ENCODE results near the gene COG2. TPM values are rescaled to one million over a fixed set of nuclear protein-coding genes. Genes with fewer than 3 reads are reported as not detected.

The COG2 gene
- total and polyA plus RNA-seq, 7 experiments from 2014 or later = 21.6 to 47.5 (median 35.3) TPM

DNA sequence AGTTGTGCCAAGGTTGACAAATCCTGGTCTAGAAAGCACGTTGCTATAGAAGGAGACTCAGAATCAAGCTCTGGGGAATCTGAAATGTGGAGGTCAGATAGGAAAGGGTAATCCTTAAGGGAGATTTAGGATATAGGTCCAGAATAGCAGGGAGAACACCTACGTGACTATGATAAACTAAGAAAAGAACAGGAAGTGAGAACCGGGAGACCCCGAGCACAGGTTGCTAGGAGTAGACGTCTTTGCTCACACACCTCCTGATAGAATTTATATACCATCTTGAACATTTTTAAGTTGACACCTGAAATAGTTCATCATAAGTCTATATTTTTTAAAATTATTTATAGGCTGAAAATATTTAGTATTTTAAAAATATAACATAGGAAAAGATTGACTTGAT, 7.9 kb upstream of the COG2 start:
- Mint-ChIP-seq H3K4me3 (no peak overlapping the region), H3K36me3 (no peaks in the 10 kb centered on the region), H3K9me3 (no peaks in the 10 kb centered on the region), H3K27ac (no peak overlapping the region), H3K27me3 (peaks cover 13 to 30% (median 25%) of the 10 kb centered on the region in 5 donors), H3K4me1 (no peaks in the 10 kb centered on the region)
- Histone ChIP-seq H3K9me3 (ENCODE audit: control insufficient read depth in 2 of 3, low read length in 3 of 3) (no peaks in the 10 kb centered on the region), H3K4me3 (ENCODE audit: low read length) (no peak overlapping the region), H3K27me3 (ENCODE audit: control insufficient read depth in 2 of 2, insufficient read depth in 2 of 2, low read length in 2 of 2) (peaks cover 0 to 7% of the 10 kb centered on the region in 2 donors), H3K4me1 (ENCODE audit: control insufficient read depth in 2 of 2, insufficient read depth in 2 of 2, low read length in 2 of 2) (no peaks in the 10 kb centered on the region), H3K27ac (ENCODE audit: low read depth, low read length) (no peak overlapping the region), H3K36me3 (ENCODE audit: control insufficient read depth in 2 of 3, insufficient read depth in 3 of 3, low read length in 3 of 3) (no peaks in the 10 kb centered on the region)
- POLR2A ChIA-PET = no interaction called here
- ATAC-seq (no peak), DNase-seq (no peak)
- CTCF ChIA-PET = no interaction called here
- intact Hi-C loops (cut with micrococcal nuclease) = no loop called here

DNA sequence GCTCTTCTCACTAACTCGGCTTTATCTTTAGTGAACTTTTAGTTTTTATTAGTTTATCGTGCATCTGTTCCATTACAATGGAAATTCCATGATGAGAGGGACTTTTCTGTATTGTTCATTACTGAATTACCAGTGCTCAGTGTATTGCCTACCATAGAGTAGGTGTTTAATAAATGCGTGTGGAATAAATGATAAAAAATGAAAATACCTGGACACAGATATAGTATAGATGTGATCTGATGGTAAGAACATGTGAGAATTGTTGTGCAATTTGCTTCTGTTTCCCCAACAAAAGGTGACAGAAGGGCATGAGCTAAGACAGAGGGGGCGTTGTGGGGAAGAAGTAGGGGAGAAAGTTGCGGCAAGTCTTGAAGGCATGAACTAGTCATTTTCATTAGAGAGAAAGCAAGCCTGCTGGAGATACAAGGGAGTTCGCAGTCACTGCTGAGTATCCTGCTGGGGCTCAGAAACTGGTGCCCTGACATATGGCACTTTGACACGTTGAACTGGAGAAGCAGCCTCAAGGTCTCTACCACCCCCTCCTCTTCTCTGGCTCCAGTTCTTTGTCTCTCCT, 5.6 kb upstream of the COG2 start:
- H3K27ac Mint-ChIP-seq = no peak overlapping the region
- H3K9me3 Mint-ChIP-seq = no peaks in the 10 kb centered on the region
- intact Hi-C loops (cut with micrococcal nuclease) = no loop called here
- ChIA-PET POLR2A (no interaction called here), CTCF (interaction anchor here (0.8 kb wide), 1 partner anchor 245 kb away, joined by 3 read pairs; no protein-coding TSS in a partner anchor)
- ATAC-seq = no peak
- DNase-seq = no peak
- Histone ChIP-seq H3K4me1 (ENCODE audit: control insufficient read depth in 2 of 2, insufficient read depth in 2 of 2, low read length in 2 of 2) (no peaks in the 10 kb centered on the region), H3K27ac (ENCODE audit: low read depth, low read length) (no peak overlapping the region), H3K9me3 (ENCODE audit: control insufficient read depth in 2 of 3, low read length in 3 of 3) (no peaks in the 10 kb centered on the region), H3K27me3 (ENCODE audit: control insufficient read depth in 2 of 2, insufficient read depth in 2 of 2, low read length in 2 of 2) (peaks cover 0 to 7% of the 10 kb centered on the region in 2 donors), H3K36me3 (ENCODE audit: control insufficient read depth in 2 of 3, insufficient read depth in 3 of 3, low read length in 3 of 3) (no peaks in the 10 kb centered on the region), H3K4me3 (ENCODE audit: low read length) (no peak overlapping the region)
- H3K4me3 Mint-ChIP-seq = no peak overlapping the region
- no peaks in the 10 kb centered on the region for H3K36me3 Mint-ChIP-seq
- H3K4me1 Mint-ChIP-seq = peaks cover 3 to 6% (median 5%) of the 10 kb centered on the region in 7 donors
- peaks cover 13 to 34% (median 26%) of the 10 kb centered on the region in 5 donors for H3K27me3 Mint-ChIP-seq

DNA sequence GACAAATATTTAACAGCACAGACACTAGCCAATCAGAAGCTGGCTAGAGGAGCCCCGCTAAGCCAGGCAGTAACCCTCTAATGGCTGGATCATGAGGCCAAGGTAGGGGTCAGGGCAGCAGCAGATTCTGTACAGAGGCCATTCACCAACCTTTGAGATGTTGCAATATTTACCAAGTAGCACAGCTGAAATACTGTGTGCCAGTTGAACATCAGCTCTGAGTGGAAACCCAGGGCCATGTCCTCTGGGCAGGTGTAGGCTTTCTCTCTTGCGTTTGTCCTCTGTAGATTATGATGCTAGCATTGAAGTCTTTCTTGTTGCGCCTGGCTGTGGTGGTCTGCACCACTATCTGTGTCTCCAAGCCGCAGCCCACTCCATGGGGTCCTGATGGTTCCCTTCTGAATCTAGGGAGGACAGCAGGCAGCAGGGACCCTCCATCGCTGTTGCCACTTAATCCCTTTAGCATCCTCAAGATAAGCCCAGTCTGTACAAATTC, 2.5 kb upstream of the COG2 start:
- Histone ChIP-seq H3K27me3 (ENCODE audit: control insufficient read depth in 2 of 2, insufficient read depth in 2 of 2, low read length in 2 of 2) (peaks cover 0 to 7% of the 10 kb centered on the region in 2 donors), H3K9me3 (ENCODE audit: control insufficient read depth in 2 of 3, low read length in 3 of 3) (no peaks in the 10 kb centered on the region), H3K4me3 (ENCODE audit: low read length) (no peak overlapping the region), H3K27ac (ENCODE audit: low read depth, low read length) (no peak overlapping the region), H3K4me1 (ENCODE audit: control insufficient read depth in 2 of 2, insufficient read depth in 2 of 2, low read length in 2 of 2) (peaks cover 20% of the 10 kb centered on the region in 2 donors), H3K36me3 (ENCODE audit: control insufficient read depth in 2 of 3, insufficient read depth in 3 of 3, low read length in 3 of 3) (peaks cover 0 to 6% (median 0%) of the 10 kb centered on the region in 3 experiments)
- Mint-ChIP-seq H3K4me3 (peak overlapping the region in 2 of 10 donors; percentile 14 to 18), H3K9me3 (no peaks in the 10 kb centered on the region), H3K4me1 (peaks cover 19 to 30% (median 27%) of the 10 kb centered on the region in 7 donors), H3K27me3 (peaks cover 13 to 34% (median 26%) of the 10 kb centered on the region in 5 donors), H3K36me3 (peaks cover 0 to 4% (median 0%) of the 10 kb centered on the region in 5 donors), H3K27ac (no peak overlapping the region)
- ChIA-PET POLR2A (no interaction called here), CTCF (no interaction called here)
- no peak for ATAC-seq
- no peak for DNase-seq
- intact Hi-C loops (cut with micrococcal nuclease) = loop anchor here (5.0 to 10.0 kb wide), 8 partner anchors 113 to 1385 kb away; partner anchors contain the start of genes GALNT2 (in 2 of the 2), DISC1 (in 1 of the 2), FAM89A (in 1 of the 2) and RAB4A (in 1 of the 2)

DNA sequence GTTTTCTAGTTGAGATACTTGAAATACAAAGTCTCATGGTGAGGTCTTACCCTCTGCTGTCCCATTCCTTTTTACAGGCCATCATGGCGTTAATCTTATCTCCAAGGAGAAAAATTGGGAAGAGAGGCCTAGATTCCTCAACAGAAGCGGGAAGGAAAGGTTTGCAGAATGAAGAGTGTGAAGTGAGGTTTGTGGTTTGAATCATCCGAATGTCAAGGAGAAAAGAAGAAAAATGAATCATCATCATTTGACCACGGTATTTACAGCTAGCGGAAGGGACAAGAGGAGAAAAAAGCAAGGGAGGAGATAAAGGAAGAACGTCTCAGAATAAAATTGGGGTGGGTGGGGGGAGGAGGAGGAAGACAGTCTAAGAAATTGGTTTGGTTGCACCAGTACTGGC, 935 bp upstream of the COG2 start:
- H3K4me1 Mint-ChIP-seq = peaks cover 29 to 45% (median 37%) of the 10 kb centered on the region in 7 donors
- Histone ChIP-seq H3K36me3 (ENCODE audit: control insufficient read depth in 2 of 3, insufficient read depth in 3 of 3, low read length in 3 of 3) (peaks cover 0 to 14% (median 0%) of the 10 kb centered on the region in 3 experiments), H3K4me3 (ENCODE audit: low read length) (no peak overlapping the region), H3K4me1 (ENCODE audit: control insufficient read depth in 2 of 2, insufficient read depth in 2 of 2, low read length in 2 of 2) (peaks cover 20 to 24% of the 10 kb centered on the region in 2 donors), H3K9me3 (ENCODE audit: control insufficient read depth in 2 of 3, low read length in 3 of 3) (no peaks in the 10 kb centered on the region), H3K27me3 (ENCODE audit: control insufficient read depth in 2 of 2, insufficient read depth in 2 of 2, low read length in 2 of 2) (peaks cover 0 to 7% of the 10 kb centered on the region in 2 donors), H3K27ac (ENCODE audit: low read depth, low read length) (no peak overlapping the region)
- DNase-seq = no peak
- intact Hi-C loops (cut with micrococcal nuclease) = loop anchor here (5.0 to 10.0 kb wide), 8 partner anchors 111 to 1387 kb away; partner anchors contain the start of genes GALNT2 (in 2 of the 2), DISC1 (in 1 of the 2), FAM89A (in 1 of the 2) and RAB4A (in 1 of the 2)
- peak overlapping the region; percentile 4 to 96 (median 62) for H3K4me3 Mint-ChIP-seq
- H3K36me3 Mint-ChIP-seq = peaks cover 0 to 10% (median 3%) of the 10 kb centered on the region in 5 donors
- ATAC-seq = no peak
- no peaks in the 10 kb centered on the region for H3K9me3 Mint-ChIP-seq
- H3K27ac Mint-ChIP-seq = peak overlapping the region in 2 of 9 donors; percentile 62 to 88
- H3K27me3 Mint-ChIP-seq = peaks cover 7 to 31% (median 22%) of the 10 kb centered on the region in 5 donors
- ChIA-PET CTCF (interaction anchor here (0.7 kb wide), 1 partner anchor 321 kb away, joined by 3 read pairs; no protein-coding TSS in a partner anchor), POLR2A (no interaction called here)

DNA sequence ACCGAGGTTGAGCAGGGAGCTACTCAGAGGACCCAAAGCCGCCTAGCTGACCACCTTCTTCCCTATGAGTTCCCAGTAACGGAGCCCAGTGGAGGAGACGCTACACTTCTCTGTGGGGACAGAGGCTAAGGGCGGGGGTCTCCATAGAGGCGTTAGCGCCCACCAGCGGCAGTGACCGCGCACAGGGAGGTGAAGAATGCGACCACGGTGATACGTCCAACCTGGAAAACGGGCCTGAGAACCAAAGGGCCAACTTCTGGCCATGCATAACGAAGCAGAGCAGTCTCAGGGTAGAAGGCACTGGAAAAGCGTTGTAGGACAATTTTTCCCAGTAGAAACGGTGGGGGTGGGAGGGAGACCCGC, 400 bp upstream of the COG2 start:
- Mint-ChIP-seq H3K9me3 (no peaks in the 10 kb centered on the region), H3K36me3 (peaks cover 0 to 15% (median 3%) of the 10 kb centered on the region in 5 donors), H3K4me1 (peaks cover 32 to 50% (median 43%) of the 10 kb centered on the region in 7 donors), H3K27ac (peak overlapping the region in 6 of 9 donors; percentile 20 to 94 (median 74)), H3K27me3 (peaks cover 2 to 26% (median 17%) of the 10 kb centered on the region in 5 donors), H3K4me3 (peak overlapping the region; percentile 90 to 100 (median 96))
- Histone ChIP-seq H3K36me3 (ENCODE audit: control insufficient read depth in 2 of 3, insufficient read depth in 3 of 3, low read length in 3 of 3) (peaks cover 0 to 14% (median 0%) of the 10 kb centered on the region in 3 experiments), H3K4me1 (ENCODE audit: control insufficient read depth in 2 of 2, insufficient read depth in 2 of 2, low read length in 2 of 2) (peaks cover 20 to 24% of the 10 kb centered on the region in 2 donors), H3K4me3 (ENCODE audit: low read length) (peak overlapping the region; percentile 56), H3K27ac (ENCODE audit: low read depth, low read length) (no peak overlapping the region), H3K27me3 (ENCODE audit: control insufficient read depth in 2 of 2, insufficient read depth in 2 of 2, low read length in 2 of 2) (peaks cover 0 to 7% of the 10 kb centered on the region in 2 donors), H3K9me3 (ENCODE audit: control insufficient read depth in 2 of 3, low read length in 3 of 3) (no peaks in the 10 kb centered on the region)
- CTCF ChIA-PET = interaction anchor here (0.7 kb wide), 1 partner anchor 320 kb away, joined by 3 read pairs; no protein-coding TSS in a partner anchor
- peak in 1 of 9 donors; percentile 26 for DNase-seq
- intact Hi-C loops (cut with micrococcal nuclease) = loop anchor here (1.0 to 10.0 kb wide), 18 partner anchors 110 to 1387 kb away; partner anchors contain the start of genes ARV1 (in 2 of the 2), C1orf198 (in 2 of the 2), FAM89A (in 2 of the 2) and GALNT2 (in 2 of the 2)
- no peak for ATAC-seq
- POLR2A ChIA-PET = no interaction called here

DNA sequence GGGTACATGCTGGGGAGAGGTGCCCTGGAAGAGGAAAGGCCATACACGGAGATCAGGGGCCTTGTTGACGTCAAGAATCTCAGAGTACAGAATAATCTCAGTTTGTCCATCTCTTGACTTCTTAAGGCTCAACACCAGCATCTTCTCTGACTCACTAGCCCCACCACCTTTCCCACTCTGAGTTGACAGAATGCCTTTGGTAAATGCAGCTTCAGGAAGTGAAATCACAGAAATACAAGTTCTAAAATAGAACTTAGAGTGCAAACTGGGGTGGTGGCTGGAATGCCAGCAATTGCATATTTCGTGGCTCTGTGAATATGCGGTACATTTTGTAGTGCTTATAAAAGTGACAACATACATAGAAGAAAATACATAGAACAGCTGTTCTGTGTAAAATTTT, 1.6 kb downstream of the COG2 start:
- H3K27me3 Mint-ChIP-seq = peaks cover 0 to 13% (median 6%) of the 10 kb centered on the region in 5 donors

More for the DNA sequence above, 1.6 kb downstream of the COG2 start:
- Histone ChIP-seq H3K4me1 (ENCODE audit: control insufficient read depth in 2 of 2, insufficient read depth in 2 of 2, low read length in 2 of 2) (peaks cover 20 to 24% of the 10 kb centered on the region in 2 donors), H3K27ac (ENCODE audit: low read depth, low read length) (no peak overlapping the region), H3K27me3 (ENCODE audit: control insufficient read depth in 2 of 2, insufficient read depth in 2 of 2, low read length in 2 of 2) (no peaks in the 10 kb centered on the region), H3K4me3 (ENCODE audit: low read length) (peak overlapping the region; percentile 56), H3K36me3 (ENCODE audit: control insufficient read depth in 2 of 3, insufficient read depth in 3 of 3, low read length in 3 of 3) (peaks cover 0 to 14% (median 0%) of the 10 kb centered on the region in 3 experiments), H3K9me3 (ENCODE audit: control insufficient read depth in 2 of 3, low read length in 3 of 3) (no peaks in the 10 kb centered on the region)
- Mint-ChIP-seq H3K4me1 (peaks cover 36 to 70% (median 61%) of the 10 kb centered on the region in 7 donors), H3K4me3 (peak overlapping the region; percentile 90 to 100 (median 96)), H3K36me3 (peaks cover 0 to 21% (median 3%) of the 10 kb centered on the region in 5 donors), H3K27ac (peak overlapping the region in 2 of 9 donors; percentile 4 to 41), H3K9me3 (no peaks in the 10 kb centered on the region)
- DNase-seq = no peak
- CTCF ChIA-PET = interaction anchor here (0.5 to 1.1 kb wide), 2 partner anchors 43 to 1389 kb away, joined by 3 to 4 read pairs; no protein-coding TSS in a partner anchor
- POLR2A ChIA-PET = interaction anchor here (0.6 to 1.4 kb wide), 3 partner anchors 7 to 1281 kb away, joined by 5 to 6 read pairs (median 5); partner anchors contain the start of gene FAM89A
- no peak for ATAC-seq
- intact Hi-C loops (cut with micrococcal nuclease) = loop anchor here (2.0 to 10.0 kb wide), 10 partner anchors 108 to 1389 kb away; partner anchors contain the start of genes GALNT2 (in 2 of the 2), ABCB10 (in 1 of the 2), C1orf198 (in 1 of the 2) and DISC1 (in 1 of the 2)
